ENCODE measurements around the gene ASB1.

GRCh38 chr2:238401551-238401950 is 25.2 kb upstream of the ASB1 start:
- no peak for TF ChIP-seq POLR2A (IDR thresholded peaks at IDR 0.05)
- no peak for TF ChIP-seq CTCF (IDR thresholded peaks at IDR 0.05)
